ENCODE data around the gene WASL.

DNA sequence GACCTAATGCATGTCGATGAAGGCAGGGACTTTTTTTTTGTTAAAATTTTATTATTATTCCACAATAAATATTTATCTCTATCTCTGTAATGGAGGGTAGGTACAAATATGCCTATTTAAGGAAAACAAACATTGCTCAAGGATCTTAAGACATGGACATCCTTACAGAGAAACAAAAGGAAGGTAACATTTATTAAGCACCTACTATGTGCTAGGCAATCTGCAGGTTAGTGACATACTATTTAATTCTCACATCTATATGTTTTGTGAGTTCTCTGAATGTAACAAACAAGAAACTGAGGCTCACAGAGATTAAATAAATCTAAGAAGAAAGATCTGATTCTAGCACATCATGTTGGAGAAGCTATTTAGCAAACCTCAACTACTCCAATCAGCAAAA is 61.1 kb downstream of the WASL start:
- no peak for TF ChIP-seq CTCF (IDR thresholded peaks at IDR 0.05)
- no peak for TF ChIP-seq POLR2A (IDR thresholded peaks at IDR 0.05)
